ENCODE data around the gene SULT1C2.

GRCh38 chr2:108309903-108310302 lies 21.2 kb downstream of the SULT1C2 start:
- TF ChIP-seq YBX1 (IDR thresholded peaks at IDR 0.05) (no peak), CTCF (IDR thresholded peaks at IDR 0.05 in 2 of 3, conservative IDR thresholded peaks at IDR 0.05 in 1 of 3; ENCODE audit: control insufficient read depth in 2 of 3, extremely low read depth in 1 of 3, insufficient read depth in 1 of 3, low read depth in 3 of 3, low read length in 3 of 3) (no peak), RFX5 (IDR thresholded peaks at IDR 0.05; ENCODE audit: low read depth, low read length) (no peak), POLR2A (IDR thresholded peaks at IDR 0.05; ENCODE audit: low read depth, low read length) (no peak), TCF12 (IDR thresholded peaks at IDR 0.05; ENCODE audit: low read depth, low read length) (no peak), PAX8 (IDR thresholded peaks at IDR 0.05) (no peak)
